ENCODE data around the gene HSBP1L1. TPM values are rescaled to one million over a fixed set of nuclear protein-coding genes. Genes with fewer than 3 reads are reported as not detected.
"Not testable (repeated sequence)": the region's sequence is repeated elsewhere in the genome, so short reads cannot be mapped to it uniquely, and the experiment has no call there.

Gene HSBP1L1
- total and polyA plus RNA-seq, 2 donors, result 4.9 to 8.6 TPM

GRCh38 chr18:79953971-79954651 is 10.3 kb upstream of the HSBP1L1 start:
- Histone ChIP-seq H3K27ac (ENCODE audit: low read depth) (no peak overlapping the region), H3K4me3 (ENCODE audit: low read depth, low read length) (no peak overlapping the region), H3K4me1 (ENCODE audit: insufficient read depth) (no peaks in the 10 kb centered on the region), H3K36me3 (ENCODE audit: insufficient read depth) (no peaks in the 10 kb centered on the region)
- WGBS, result 85% methylated on average over 10 of the region's 10 CpGs
- DNase-seq (ENCODE audit: extremely low spot score), result no peak

GRCh38 chr18:79954791-79955190 is 9.7 kb upstream of the HSBP1L1 start:
- 90% methylated on average over 5 of the region's 5 CpGs for WGBS
- H3K4me3 ChIP-seq (ENCODE audit: low read depth, low read length), result no peak overlapping the region
- DNase-seq (ENCODE audit: extremely low spot score), result no peak
- no peak overlapping the region for H3K27ac ChIP-seq (ENCODE audit: low read depth)
- no peaks in the 10 kb centered on the region for H3K4me1 ChIP-seq (ENCODE audit: insufficient read depth)
- no peaks in the 10 kb centered on the region for H3K36me3 ChIP-seq (ENCODE audit: insufficient read depth)

DNA sequence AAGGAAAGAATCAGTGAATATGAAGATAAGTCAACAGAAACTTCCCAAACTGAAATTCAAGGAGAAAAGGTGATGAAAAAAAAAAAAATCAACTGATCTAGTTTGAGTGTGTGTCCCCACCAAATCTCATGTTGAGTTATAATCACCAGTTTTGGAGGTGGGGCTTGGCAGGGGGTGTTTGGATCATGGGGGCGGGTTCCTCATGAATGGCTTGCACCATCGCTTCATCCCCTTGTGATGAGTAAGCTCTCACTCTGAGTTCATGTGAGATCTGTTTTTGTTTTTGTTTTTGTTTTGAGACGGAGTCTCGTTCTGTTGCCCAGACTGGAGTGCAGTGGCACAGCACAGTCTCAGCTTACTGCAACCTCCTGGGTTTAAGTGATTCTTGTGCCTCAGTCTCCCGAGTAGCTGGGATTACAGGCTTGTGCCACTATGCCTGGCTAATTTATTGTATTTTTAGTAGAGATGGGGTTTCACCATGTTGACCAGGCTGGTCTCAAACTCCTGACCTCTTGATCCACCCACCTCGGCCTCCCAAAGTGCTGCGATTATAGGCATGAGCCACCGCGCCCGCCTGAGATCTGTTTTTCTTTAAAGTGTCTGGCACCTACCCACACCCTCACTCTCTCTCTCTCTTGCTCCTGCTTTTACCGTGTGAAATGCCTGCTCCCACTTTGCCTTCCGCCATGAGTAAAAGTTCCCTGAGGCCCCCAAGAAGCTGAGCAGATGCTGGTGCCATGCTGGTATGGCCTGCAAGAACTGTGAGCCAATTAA is 9.0 kb upstream of the HSBP1L1 start:
- no peaks in the 10 kb centered on the region for H3K4me1 ChIP-seq (ENCODE audit: insufficient read depth)
- no peak overlapping the region for H3K4me3 ChIP-seq (ENCODE audit: low read depth, low read length)
- DNase-seq (ENCODE audit: extremely low spot score), result no peak
- WGBS, result 87% methylated on average over 12 of the region's 12 CpGs
- no peak overlapping the region for H3K27ac ChIP-seq (ENCODE audit: low read depth)
- no peaks in the 10 kb centered on the region for H3K36me3 ChIP-seq (ENCODE audit: insufficient read depth)

DNA sequence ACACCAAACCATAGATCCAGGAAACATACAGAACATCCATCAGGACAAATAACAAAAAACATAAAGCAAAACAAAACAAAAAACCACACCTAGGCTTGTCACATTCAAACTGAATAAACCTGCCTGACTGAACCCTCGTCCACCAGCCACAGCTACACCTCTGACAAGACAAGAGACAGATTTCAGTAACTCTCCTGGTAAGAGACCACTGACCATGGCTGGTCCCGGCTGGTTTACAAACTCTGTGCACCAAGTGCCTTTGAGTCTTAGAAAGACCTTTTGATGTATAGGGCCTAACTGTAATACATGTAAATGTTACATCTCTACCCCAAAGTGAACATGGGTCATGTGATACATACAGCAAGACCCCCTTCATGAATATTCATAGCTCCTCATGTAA is 8.2 kb upstream of the HSBP1L1 start:
- H3K27ac ChIP-seq (ENCODE audit: low read depth), result no peak overlapping the region
- no peaks in the 10 kb centered on the region for H3K4me1 ChIP-seq (ENCODE audit: insufficient read depth)
- H3K4me3 ChIP-seq (ENCODE audit: low read depth, low read length), result no peak overlapping the region
- H3K36me3 ChIP-seq (ENCODE audit: insufficient read depth), result no peaks in the 10 kb centered on the region
- 79% methylated on average over 2 of the region's 2 CpGs for WGBS
- no peak for DNase-seq (ENCODE audit: extremely low spot score)

DNA sequence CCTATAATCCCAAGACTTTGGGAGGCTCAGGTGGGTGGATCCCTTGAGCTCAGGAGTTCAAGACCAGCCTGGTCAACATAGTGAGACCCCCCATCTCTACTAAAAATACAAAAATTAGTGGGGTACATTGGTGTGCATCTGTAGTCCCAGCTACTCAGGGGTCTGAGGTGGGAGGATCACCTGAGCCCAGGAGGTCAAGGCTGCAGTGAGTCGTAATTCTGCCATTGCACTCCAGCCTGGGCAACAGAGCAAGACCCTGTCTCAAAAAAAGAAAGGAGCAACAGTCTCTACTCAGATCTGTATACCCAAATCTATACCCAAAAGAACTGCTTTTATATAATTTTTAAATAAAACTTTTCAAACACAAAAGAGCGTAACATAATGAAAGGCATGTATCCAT is 5.5 kb upstream of the HSBP1L1 start:
- 98% methylated on average over 2 of the region's 2 CpGs for WGBS
- no peaks in the 10 kb centered on the region for H3K36me3 ChIP-seq (ENCODE audit: insufficient read depth)
- no peak for DNase-seq (ENCODE audit: extremely low spot score)
- H3K4me1 ChIP-seq (ENCODE audit: insufficient read depth), result no peaks in the 10 kb centered on the region
- no peak overlapping the region for H3K4me3 ChIP-seq (ENCODE audit: low read depth, low read length)
- no peak overlapping the region for H3K27ac ChIP-seq (ENCODE audit: low read depth)

DNA sequence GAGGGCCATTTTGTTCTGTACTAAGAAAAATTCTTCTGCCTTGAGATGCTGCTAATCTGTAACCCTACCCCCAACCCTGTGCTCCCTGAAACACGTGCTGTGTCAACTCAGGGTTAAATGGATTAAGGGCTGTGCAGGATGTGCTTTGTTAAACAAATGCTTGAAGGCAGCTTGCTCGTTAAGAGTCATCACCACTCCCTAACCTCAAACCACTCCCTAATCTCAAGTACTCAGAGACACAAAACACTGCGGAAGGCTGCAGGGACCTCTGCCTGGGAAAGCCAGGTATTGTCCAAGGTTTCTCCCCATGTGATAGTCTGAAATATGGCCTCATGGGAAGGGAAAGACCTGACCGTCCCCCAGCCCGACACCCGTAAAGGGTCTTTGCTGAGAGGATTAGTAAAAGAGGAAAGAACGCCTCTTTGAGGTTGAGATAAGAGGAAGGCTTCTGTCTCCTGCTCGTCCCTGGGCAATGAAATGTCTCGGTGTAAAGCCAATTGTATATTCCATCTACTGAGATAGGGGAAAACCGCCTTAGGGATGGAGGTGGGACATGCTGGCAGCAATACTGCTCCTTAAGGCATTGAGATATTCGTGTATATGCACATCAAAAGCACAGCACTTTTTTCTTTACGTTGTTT is 4.2 kb upstream of the HSBP1L1 start:
- not testable (repeated sequence) for DNase-seq (ENCODE audit: extremely low spot score); H3K4me1 ChIP-seq (ENCODE audit: insufficient read depth); H3K36me3 ChIP-seq (ENCODE audit: insufficient read depth); H3K4me3 ChIP-seq (ENCODE audit: low read depth, low read length); H3K27ac ChIP-seq (ENCODE audit: low read depth)
- WGBS, result 16% methylated on average over 12 of the region's 12 CpGs

- no peak for DNase-seq (ENCODE audit: extremely low spot score)
- Histone ChIP-seq H3K36me3 (ENCODE audit: insufficient read depth) (no peaks in the 10 kb centered on the region), H3K27ac (ENCODE audit: low read depth) (no peak overlapping the region), H3K4me3 (ENCODE audit: low read depth, low read length) (no peak overlapping the region), H3K4me1 (ENCODE audit: insufficient read depth) (no peaks in the 10 kb centered on the region)
- 80% methylated on average over 16 of the region's 16 CpGs for WGBS
Measured at GRCh38 chr18:79960921-79961526, 3.4 kb upstream of the HSBP1L1 start.

GRCh38 chr18:79961527-79962291 is 2.7 kb upstream of the HSBP1L1 start:
- Histone ChIP-seq H3K4me3 (ENCODE audit: low read depth, low read length) (no peak overlapping the region), H3K36me3 (ENCODE audit: insufficient read depth) (no peaks in the 10 kb centered on the region), H3K27ac (ENCODE audit: low read depth) (no peak overlapping the region), H3K4me1 (ENCODE audit: insufficient read depth) (no peaks in the 10 kb centered on the region)
- DNase-seq (ENCODE audit: extremely low spot score), result no peak
- WGBS, result 66% methylated on average over 29 of the region's 29 CpGs

DNA sequence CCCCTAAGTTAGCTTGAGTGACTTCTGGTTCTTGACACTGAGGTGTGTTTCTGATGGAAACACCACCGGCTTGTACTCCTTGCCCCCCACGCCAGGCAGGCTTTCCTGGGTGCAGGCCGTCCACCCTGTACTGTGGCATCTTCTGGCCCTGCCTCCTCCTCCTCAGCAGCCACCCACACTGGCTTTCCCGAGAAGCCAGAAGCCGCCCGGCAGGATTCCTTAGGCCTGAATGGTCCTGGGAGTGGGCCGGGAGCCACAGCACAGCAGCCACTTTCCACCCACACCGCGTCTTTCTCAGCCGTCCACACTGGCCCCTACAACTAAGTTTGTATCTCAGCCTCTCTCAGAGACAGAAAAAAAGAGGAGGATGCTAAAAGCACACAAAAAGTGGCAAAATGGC is 2.1 kb upstream of the HSBP1L1 start:
- no peaks in the 10 kb centered on the region for H3K4me1 ChIP-seq (ENCODE audit: insufficient read depth)
- no peaks in the 10 kb centered on the region for H3K36me3 ChIP-seq (ENCODE audit: insufficient read depth)
- DNase-seq (ENCODE audit: extremely low spot score), result no peak
- H3K4me3 ChIP-seq (ENCODE audit: low read depth, low read length), result no peak overlapping the region
- H3K27ac ChIP-seq (ENCODE audit: low read depth), result no peak overlapping the region
- 73% methylated on average over 10 of the region's 10 CpGs for WGBS

DNA sequence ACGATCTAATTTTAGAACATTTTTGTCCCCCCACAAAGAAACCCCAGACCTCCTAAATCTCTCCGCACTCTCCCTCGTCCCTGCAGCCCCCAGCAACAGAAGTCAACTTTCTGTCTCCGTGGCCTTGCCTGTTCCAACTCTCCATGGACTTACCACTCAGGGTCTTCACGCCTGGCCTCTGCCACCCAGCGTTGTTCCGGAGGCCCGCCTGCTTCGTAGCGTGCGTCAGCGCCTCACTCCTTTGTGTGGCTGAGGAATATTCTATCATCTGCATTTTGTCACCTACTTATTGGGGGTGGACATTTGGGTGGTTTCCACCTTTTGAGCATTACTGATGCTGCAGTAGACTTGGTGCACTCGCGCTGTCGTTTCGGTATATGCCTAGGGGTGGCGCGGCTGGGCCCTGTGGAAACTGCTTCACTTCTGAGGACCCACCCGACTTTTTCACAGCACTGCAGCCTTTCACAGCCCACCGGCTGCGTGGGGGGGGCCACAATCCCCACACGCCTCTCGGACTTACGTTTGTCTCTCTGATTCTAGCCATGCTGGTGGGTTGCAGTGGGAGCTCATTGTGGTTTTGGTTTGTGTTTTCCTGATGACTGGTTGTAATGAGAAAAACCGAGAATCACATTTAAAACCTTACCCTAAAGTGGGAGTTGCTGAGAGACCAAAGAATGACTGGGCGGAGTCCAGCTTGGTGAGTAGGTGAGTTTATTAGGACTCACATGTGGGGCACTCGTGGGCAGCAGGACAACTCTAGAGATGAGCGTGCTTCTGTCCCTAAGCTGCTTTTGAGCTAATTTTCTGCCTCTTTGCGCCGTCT is 1.4 kb upstream of the HSBP1L1 start:
- no peaks in the 10 kb centered on the region for H3K36me3 ChIP-seq (ENCODE audit: insufficient read depth)
- H3K27ac ChIP-seq (ENCODE audit: low read depth), result no peak overlapping the region
- WGBS, result 88% methylated on average over 30 of the region's 30 CpGs
- H3K4me3 ChIP-seq (ENCODE audit: low read depth, low read length), result no peak overlapping the region
- DNase-seq (ENCODE audit: extremely low spot score), result no peak
- H3K4me1 ChIP-seq (ENCODE audit: insufficient read depth), result no peaks in the 10 kb centered on the region

- 90% methylated on average over 30 of the region's 30 CpGs for WGBS
- peak overlapping the region; percentile 38 for H3K27ac ChIP-seq (ENCODE audit: low read depth)
Measured at GRCh38 chr18:79963658-79964329, 649 bp upstream of the HSBP1L1 start.

More at GRCh38 chr18:79963658-79964329, 649 bp upstream of the HSBP1L1 start:
- no peak for DNase-seq (ENCODE audit: extremely low spot score)
- Histone ChIP-seq H3K4me3 (ENCODE audit: low read depth, low read length) (peak overlapping the region; percentile 86), H3K36me3 (ENCODE audit: insufficient read depth) (no peaks in the 10 kb centered on the region), H3K4me1 (ENCODE audit: insufficient read depth) (no peaks in the 10 kb centered on the region)

All from urinary bladder (tissue), 4 donors.